Measurements from ENCODE around the gene ZNF729.

Gene ZNF729

DNA sequence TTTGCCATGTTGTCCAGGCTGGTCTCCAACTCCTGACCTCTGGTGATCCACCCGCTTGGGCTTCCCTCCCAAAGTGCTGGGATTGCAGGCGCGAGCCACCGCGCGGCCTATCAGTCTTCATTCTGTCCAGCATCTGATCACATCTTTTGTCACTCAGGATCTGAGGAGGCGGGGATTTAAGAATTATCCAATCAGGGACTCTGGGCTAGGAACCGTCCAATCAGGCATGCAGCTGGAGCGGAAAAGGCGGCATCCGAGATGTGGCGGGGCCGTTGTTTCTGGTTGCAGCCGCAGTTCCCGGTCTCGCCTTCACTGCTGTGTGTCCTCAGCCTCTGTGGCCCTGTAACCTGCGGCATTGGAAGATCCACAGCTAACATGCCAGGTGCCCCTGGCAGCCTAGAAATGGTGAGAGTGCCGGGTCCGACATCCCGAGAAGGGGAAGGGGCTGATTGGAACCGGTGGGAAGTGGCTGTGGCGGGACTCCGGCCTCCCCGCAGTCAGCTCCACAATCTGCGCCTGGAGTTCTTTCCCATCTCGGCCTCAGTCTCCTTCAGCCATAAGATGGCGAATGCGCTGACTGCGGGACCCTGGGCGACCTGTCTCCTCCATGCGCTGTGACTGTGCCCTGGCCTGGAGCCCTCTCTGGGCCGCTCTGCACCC, at the start of gene ZNF729:
Gene ZNF729, plus strand, starts transcription at position 291 of the 660 bp plus-strand sequence. Its CDS starts 85 bp downstream, at position 376.
- TF ChIP-seq, protein P1, sequence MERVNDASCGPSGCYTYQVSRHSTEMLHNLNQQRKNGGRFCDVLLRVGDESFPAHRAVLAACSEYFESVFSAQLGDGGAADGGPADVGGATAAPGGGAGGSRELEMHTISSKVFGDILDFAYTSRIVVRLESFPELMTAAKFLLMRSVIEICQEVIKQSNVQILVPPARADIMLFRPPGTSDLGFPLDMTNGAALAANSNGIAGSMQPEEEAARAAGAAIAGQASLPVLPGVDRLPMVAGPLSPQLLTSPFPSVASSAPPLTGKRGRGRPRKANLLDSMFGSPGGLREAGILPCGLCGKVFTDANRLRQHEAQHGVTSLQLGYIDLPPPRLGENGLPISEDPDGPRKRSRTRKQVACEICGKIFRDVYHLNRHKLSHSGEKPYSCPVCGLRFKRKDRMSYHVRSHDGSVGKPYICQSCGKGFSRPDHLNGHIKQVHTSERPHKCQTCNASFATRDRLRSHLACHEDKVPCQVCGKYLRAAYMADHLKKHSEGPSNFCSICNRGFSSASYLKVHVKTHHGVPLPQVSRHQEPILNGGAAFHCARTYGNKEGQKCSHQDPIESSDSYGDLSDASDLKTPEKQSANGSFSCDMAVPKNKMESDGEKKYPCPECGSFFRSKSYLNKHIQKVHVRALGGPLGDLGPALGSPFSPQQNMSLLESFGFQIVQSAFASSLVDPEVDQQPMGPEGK (CRISPR knock-in tag; IDR thresholded peaks at IDR 0.05; ENCODE audit: borderline replicate concordance): no peak
- TF ChIP-seq BACH2 (CRISPR knock-in tag; IDR thresholded peaks at IDR 0.05; ENCODE audit: borderline replicate concordance) (no peak), RARB (CRISPR knock-in tag; IDR thresholded peaks at IDR 0.05) (no peak)
- TF ChIP-seq, protein P2, sequence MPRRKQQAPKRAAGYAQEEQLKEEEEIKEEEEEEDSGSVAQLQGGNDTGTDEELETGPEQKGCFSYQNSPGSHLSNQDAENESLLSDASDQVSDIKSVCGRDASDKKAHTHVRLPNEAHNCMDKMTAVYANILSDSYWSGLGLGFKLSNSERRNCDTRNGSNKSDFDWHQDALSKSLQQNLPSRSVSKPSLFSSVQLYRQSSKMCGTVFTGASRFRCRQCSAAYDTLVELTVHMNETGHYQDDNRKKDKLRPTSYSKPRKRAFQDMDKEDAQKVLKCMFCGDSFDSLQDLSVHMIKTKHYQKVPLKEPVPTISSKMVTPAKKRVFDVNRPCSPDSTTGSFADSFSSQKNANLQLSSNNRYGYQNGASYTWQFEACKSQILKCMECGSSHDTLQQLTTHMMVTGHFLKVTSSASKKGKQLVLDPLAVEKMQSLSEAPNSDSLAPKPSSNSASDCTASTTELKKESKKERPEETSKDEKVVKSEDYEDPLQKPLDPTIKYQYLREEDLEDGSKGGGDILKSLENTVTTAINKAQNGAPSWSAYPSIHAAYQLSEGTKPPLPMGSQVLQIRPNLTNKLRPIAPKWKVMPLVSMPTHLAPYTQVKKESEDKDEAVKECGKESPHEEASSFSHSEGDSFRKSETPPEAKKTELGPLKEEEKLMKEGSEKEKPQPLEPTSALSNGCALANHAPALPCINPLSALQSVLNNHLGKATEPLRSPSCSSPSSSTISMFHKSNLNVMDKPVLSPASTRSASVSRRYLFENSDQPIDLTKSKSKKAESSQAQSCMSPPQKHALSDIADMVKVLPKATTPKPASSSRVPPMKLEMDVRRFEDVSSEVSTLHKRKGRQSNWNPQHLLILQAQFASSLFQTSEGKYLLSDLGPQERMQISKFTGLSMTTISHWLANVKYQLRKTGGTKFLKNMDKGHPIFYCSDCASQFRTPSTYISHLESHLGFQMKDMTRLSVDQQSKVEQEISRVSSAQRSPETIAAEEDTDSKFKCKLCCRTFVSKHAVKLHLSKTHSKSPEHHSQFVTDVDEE (CRISPR knock-in tag; IDR thresholded peaks at IDR 0.05): no peak
- no peak for ATAC-seq

DNA sequence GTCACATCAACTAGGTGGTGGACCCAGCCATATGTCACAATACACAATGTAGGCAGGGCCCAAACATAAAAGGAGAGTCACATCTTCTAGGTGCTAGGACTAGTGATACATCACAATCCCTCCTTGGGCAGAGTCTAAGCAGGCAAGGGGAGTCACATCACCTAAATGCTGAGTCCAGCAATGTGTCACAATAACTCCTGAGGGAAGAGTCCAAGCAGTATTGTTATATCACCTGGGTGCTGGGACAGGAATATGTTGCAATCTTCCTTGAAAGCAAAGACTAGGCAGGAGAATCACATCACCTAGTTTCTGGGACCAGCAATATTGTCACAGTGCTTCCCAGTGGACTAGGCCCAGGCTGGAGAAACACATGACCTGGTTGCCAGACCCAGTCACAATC, 29.4 kb upstream of the ZNF729 start:
- no peak for TF ChIP-seq GLIS3 (CRISPR knock-in tag; IDR thresholded peaks at IDR 0.05)
- TF ChIP-seq, protein P1 (CRISPR knock-in tag; IDR thresholded peaks at IDR 0.05; ENCODE audit: borderline replicate concordance): no peak
- ATAC-seq: no peak

DNA sequence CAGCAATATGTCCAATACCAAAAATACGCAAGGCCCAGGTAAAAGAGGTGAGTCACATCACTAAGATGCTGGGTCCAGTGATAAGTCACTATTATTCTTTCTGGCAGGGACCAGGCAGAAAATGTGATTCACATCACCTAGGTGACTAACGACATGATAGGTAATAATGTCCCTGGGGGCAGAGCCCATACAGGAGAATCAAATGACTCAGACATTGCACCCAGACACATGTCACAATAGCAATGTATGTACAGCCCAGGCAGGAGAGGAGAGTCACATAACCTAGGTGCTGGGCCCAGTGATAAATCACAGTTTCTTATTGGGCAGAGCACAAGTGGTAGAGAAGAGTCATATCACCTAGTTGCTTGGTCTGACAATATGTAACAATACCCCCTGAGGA, 28.9 kb upstream of the ZNF729 start:
- TF ChIP-seq CSDC2 (CRISPR knock-in tag; IDR thresholded peaks at IDR 0.05) (no peak), GLIS3 (CRISPR knock-in tag; IDR thresholded peaks at IDR 0.05) (no peak), PPARA (CRISPR knock-in tag; IDR thresholded peaks at IDR 0.05; ENCODE audit: borderline replicate concordance) (no peak), SNAI2 (CRISPR knock-in tag; IDR thresholded peaks at IDR 0.05) (no peak), ZNF70 (CRISPR knock-in tag; IDR thresholded peaks at IDR 0.05) (no peak), ZNF8 (CRISPR knock-in tag; IDR thresholded peaks at IDR 0.05) (no peak), ZFP3 (CRISPR knock-in tag; IDR thresholded peaks at IDR 0.05) (no peak), BACH2 (CRISPR knock-in tag; IDR thresholded peaks at IDR 0.05; ENCODE audit: borderline replicate concordance) (no peak), ESRRG (CRISPR knock-in tag; IDR thresholded peaks at IDR 0.05) (no peak), ZNF565 (CRISPR knock-in tag; conservative IDR thresholded peaks at IDR 0.05; ENCODE audit: low read depth) (no peak), OSR1 (CRISPR knock-in tag; IDR thresholded peaks at IDR 0.05) (no peak)
- TF ChIP-seq, protein P3, sequence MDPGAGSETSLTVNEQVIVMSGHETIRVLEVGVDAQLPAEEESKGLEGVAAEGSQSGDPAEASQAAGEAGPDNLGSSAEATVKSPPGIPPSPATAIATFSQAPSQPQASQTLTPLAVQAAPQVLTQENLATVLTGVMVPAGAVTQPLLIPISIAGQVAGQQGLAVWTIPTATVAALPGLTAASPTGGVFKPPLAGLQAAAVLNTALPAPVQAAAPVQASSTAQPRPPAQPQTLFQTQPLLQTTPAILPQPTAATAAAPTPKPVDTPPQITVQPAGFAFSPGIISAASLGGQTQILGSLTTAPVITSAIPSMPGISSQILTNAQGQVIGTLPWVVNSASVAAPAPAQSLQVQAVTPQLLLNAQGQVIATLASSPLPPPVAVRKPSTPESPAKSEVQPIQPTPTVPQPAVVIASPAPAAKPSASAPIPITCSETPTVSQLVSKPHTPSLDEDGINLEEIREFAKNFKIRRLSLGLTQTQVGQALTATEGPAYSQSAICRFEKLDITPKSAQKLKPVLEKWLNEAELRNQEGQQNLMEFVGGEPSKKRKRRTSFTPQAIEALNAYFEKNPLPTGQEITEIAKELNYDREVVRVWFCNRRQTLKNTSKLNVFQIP (CRISPR knock-in tag; IDR thresholded peaks at IDR 0.05; ENCODE audit: borderline replicate concordance, low read depth): no peak
- TF ChIP-seq, protein P2 (CRISPR knock-in tag; IDR thresholded peaks at IDR 0.05): no peak
- ATAC-seq: no peak

DNA sequence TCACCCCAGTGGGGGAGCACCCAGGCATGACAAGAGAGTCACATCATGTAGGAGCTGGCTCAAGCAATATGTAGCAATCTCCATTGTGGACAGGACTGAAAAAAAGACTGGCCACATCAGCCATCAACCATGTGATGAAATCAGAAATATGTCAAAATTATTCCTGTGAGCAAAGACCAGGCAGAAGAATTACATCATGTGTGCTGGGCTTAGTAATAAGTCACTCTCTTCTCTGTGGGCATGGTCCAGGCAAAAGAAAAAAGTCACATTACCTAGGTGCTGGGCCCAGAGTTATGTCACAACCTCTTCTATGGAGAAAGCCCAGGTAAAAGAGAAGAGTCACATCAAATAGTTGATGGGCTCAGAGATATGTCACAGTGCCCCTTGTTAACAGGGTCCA, 28.3 kb upstream of the ZNF729 start:
- ATAC-seq: no peak
- TF ChIP-seq ESRRG (CRISPR knock-in tag; IDR thresholded peaks at IDR 0.05): no peak
- TF ChIP-seq, protein P4, sequence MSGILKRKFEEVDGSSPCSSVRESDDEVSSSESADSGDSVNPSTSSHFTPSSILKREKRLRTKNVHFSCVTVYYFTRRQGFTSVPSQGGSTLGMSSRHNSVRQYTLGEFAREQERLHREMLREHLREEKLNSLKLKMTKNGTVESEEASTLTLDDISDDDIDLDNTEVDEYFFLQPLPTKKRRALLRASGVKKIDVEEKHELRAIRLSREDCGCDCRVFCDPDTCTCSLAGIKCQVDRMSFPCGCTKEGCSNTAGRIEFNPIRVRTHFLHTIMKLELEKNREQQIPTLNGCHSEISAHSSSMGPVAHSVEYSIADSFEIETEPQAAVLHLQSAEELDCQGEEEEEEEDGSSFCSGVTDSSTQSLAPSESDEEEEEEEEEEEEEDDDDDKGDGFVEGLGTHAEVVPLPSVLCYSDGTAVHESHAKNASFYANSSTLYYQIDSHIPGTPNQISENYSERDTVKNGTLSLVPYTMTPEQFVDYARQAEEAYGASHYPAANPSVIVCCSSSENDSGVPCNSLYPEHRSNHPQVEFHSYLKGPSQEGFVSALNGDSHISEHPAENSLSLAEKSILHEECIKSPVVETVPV (CRISPR knock-in tag; IDR thresholded peaks at IDR 0.05): no peak
- TF ChIP-seq ZFP3 (CRISPR knock-in tag; IDR thresholded peaks at IDR 0.05): no peak
- no peak for TF ChIP-seq TOX (CRISPR knock-in tag; IDR thresholded peaks at IDR 0.05; ENCODE audit: borderline replicate concordance)
- TF ChIP-seq, protein P1 (CRISPR knock-in tag; IDR thresholded peaks at IDR 0.05; ENCODE audit: borderline replicate concordance): no peak
- no peak for TF ChIP-seq ZFP30 (CRISPR knock-in tag; IDR thresholded peaks at IDR 0.05)
- TF ChIP-seq RARB (CRISPR knock-in tag; IDR thresholded peaks at IDR 0.05): no peak

Data from SK-N-SH treated with all-trans-retinoic acid at 6 μM for 48 hours (cell line).